Measurements from ENCODE around the gene KLF1.
"Not testable (repeated sequence)": the region's sequence is repeated elsewhere in the genome, so short reads cannot be mapped to it uniquely, and the experiment has no call there.

The KLF1 gene

DNA sequence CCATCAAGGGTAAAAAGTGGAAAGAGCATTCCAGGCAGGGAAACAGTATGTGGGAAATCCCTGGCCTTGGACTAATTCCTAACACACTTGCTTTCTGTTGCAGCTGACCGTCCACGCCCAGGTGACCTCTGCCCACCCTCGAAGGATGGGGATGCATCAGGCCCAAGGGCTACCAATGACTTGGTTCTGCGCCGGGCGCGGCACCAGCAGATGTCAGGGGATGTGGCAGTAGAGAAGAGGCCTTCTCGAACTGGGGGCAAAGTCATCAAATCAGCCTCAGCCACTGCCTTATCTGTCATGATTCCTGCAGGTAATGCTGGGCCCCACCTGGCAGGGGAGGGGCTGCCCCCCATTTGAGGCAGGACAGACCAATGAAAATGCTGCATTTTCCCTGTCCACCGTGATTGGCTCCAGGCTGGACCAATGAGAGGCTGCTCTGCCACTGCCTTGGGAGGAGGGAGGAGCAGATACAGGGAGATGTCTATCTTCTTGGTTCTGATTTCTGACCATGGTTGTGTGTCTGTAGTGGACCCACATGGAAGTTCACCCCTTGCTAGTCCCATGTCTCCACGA, 18.4 kb downstream of the KLF1 start:
- DNase-seq (ENCODE audit: extremely low read depth in 1 of 2, low read depth in 1 of 2) = no peak

DNA sequence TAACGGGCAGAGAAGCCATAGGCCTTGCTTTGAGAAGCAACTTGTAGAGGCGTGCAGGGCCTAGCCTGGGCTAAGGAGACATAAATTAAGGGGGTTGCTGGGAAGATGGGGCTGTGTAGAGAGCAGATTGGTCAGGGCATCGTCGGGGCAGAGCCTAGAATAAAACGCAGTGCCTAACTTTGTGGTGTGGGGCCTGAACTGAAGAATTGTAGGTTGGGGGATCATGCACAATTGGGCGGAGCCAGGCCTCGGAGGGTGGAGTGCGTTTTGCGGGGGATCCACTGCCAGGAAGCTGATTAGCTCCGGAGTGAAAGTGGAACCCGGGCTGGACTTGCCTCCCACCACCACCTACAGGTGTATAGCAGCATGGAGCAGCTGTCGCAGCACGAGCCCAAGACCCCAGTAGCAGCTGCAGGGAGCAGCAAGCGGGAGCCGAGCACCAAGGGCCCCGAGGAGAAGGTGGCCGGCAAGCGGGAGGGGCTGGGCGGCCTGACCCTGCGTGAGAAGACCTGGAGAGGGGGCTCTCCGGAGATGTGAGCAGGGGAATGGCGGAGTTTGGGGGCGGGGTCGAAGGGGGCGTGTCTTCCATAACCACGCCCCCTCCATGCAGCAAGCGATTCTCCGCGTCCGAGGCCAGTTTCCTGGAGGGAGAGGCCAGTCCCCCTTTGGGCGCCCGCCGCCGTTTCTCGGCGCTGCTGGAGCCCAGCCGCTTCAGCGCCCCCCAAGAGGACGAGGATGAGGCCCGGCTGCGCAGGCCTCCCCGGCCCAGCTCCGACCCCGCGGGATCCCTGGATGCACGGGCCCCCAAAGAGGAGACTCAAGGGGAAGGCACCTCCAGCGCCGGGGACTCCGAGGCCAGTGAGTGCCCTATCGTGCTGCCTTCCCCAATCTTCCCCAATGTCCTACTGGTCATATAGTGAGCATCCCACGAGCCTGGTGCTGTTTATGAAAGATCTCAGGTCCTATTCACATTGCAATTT, 19.6 kb downstream of the KLF1 start:
- peak in 1 of 2 donors; percentile 60 for DNase-seq (ENCODE audit: extremely low read depth in 1 of 2, low read depth in 1 of 2)

DNA sequence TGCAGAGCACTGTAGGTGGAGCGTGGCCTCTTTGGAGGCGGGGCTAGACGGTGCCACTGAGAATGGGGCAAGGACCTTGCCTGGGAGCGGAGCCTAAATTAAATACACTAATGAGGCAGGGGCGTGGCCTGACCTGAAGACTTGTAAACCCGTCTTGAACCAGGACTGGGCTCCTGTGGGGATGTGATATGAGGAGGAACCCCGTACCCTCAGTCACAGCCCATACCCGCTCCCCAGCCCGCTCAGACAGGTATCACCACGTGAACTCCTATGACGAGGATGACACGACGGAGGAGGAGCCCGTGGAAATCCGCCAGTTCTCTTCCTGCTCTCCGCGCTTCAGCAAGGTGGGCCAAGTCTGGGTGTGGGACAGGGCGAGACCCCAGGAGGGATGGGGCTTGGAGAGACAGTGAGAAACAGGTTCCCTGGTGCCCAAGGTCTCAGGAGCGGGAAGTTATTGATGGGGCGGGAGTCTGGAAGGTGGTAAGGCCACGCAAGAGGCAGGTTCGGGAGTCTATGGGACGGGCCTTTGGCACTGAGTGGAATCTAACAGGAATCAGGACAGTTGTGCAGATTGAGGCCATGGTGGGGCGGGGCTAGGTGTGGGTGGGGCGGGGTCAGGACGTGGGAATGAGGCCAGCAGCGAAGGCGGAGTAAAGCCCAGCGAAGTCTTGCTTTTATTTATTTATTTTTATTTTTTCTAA, 20.4 kb downstream of the KLF1 start:
- DNase-seq (ENCODE audit: extremely low read depth in 1 of 2, low read depth in 1 of 2) = no peak

DNA sequence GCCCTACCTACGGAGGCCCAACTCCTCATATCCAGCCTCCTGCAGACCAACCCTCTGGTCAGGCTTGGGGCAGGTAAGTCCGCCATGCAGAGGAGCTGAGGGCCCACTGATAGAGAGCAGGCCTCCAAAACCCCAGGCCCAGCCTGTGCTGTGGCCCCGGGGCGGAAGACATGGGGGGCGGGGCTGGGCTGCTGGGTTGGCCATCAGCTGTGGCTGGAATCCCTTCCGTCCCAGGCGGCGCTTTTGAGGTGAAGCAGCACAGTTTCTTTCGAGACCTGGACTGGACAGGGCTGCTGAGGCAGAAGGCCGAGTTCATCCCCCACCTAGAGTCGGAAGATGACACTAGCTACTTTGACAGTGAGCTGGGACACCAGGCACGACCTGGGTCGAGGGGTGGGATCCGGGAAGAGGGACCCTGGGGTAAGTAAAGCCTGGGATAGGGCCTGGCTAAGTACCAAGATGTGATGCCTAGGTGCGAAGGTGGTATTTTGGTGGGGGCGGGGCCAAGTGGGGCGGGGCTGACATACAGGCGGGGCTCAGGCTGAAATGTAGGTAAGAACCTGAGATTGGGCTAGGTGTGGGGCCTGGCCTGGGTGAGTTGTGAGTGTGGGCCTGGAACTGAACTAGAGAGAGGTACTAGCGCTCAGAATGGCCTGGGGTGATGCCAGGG, 21.1 kb downstream of the KLF1 start:
- DNase-seq (ENCODE audit: extremely low read depth in 1 of 2, low read depth in 1 of 2) = no peak

DNA sequence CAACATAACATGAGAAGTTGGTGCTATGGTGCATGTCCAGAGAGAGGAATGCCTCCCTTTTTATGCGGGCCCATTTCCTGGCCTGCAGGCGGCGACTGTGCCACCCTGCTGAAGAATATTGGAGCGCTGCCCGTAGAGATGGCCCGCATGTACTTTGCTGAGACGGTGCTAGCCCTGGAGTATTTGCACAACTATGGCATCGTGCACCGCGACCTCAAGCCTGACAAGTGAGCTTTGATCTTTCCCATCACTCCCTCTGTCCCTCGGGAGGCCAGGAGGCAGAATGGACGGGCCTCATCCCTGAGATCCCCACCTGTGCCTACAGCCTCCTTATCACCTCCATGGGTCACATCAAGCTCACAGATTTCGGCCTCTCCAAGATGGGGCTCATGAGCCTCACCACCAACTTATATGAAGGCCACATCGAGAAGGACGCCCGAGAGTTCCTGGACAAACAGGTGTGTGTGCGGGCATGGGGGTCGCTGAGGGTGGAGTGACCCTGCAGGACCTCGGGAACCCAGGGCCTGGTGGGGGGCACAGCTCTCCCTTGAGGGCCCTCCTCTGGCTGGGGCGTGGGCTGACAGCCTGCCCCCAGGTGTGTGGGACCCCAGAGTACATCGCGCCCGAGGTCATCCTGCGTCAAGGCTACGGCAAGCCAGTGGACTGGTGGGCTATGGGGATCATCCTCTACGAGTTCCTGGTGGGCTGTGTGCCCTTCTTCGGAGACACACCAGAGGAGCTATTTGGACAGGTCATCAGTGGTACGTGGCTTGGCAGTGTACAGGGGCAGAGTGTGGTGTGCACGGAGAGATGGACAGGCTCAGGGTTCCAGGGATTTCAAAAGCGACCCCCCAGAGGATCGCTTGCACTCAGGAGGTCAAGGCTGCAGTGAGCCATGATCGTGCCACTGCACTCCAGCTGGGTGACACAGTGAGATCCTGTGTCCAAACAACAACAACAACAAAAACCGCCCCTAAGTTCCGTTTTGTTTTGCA, 22.0 kb downstream of the KLF1 start:
- DNase-seq (ENCODE audit: extremely low read depth in 1 of 2, low read depth in 1 of 2) = no peak

DNA sequence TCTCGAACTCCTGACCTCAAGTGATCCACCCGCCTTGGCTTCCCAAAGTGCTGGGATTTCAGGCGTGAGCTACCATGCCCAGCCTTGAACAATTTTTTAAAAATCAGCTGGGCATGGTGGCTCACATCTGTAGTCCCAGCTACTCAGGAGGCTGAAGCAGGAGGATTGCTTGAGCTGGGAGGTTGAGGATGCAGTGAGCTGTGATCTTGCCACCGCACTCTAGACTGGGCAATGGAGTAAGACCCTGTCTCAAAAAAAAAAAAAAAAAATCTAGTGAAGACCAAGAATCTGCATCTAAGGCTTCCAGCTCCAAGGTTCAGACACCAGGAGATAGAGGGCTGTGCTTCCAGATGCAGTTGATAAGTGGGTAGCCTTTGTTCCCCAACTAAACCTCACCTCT, 22.9 kb downstream of the KLF1 start:
- no peak for DNase-seq (ENCODE audit: extremely low read depth in 1 of 2, low read depth in 1 of 2)

DNA sequence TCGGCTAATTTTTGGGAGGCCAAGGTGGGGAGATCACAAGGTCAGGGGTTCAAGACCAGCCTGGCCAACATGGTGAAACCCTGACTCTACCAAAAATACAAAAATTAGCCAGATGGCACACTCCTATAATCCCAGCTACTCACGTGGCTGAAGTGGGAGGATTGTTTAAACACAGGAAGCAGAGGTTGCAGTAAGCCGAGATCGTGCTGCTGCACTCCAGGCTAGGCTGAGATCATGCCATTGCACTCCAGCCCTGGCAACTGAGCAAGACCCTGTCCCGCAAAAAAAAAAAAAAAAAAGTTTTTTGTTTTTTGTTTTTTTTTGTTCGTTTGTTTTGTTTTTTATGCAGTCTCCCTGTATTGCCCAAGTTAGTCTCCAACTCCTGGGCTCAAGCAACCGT, 27.5 kb downstream of the KLF1 start:
- DNase-seq (ENCODE audit: extremely low read depth in 1 of 2, low read depth in 1 of 2) = no peak

DNA sequence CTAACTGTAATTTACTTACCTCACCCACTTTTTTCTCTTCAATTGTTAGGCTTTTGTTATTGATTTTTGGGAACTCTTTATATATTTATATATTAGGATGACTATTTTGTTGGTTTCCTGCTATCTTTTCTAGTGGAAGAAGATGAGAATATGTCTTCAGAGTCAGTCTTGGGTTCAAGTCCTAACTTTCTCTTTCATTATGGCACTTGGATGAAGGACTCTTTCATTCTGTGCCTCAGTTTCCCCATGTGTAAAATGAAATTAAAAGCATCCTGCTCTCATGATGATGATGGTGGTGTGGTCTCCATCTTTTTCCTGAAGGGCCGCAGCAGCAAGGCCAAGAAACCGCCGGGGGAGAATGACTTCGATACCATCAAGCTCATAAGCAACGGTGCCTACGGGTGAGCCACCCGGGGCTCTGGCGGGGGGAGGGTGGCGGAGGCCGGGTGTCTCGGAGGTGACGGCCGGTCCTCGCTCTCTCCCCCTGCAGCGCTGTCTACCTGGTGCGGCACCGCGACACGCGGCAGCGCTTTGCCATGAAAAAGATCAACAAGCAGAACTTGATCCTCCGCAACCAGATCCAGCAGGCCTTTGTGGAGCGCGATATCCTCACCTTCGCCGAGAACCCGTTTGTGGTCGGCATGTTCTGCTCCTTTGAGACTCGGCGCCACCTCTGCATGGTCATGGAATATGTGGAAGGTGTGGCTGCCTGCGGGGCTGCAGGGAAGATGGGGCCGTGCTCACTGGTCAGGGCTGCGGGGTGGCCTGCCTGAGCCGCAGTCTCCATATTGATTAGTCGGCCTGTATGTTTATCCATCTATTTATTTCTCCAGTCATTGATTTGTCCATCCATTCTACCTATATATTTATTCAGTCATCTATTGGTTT, 28.7 kb downstream of the KLF1 start:
- DNase-seq (ENCODE audit: extremely low read depth in 1 of 2, low read depth in 1 of 2) = no peak

DNA sequence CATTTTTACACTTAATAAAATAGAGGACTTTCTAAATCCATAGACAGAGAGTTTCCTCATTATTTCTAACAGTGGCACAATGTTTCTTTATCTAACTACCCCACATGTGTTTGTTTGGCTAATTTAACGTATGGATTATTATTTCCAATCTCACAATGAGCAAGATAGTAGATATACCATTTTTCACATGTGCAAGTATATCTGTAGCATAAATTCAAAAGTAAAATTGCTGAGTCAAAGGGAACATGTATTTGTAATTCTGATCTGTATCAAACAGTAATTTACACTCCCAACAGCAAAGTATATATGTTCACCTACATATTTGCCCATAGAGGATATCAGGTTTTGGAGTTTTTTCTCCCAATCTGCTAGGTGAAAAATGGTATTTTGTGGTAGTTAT, 30.3 kb downstream of the KLF1 start:
- DNase-seq (ENCODE audit: extremely low read depth in 1 of 2, low read depth in 1 of 2) = no peak

DNA sequence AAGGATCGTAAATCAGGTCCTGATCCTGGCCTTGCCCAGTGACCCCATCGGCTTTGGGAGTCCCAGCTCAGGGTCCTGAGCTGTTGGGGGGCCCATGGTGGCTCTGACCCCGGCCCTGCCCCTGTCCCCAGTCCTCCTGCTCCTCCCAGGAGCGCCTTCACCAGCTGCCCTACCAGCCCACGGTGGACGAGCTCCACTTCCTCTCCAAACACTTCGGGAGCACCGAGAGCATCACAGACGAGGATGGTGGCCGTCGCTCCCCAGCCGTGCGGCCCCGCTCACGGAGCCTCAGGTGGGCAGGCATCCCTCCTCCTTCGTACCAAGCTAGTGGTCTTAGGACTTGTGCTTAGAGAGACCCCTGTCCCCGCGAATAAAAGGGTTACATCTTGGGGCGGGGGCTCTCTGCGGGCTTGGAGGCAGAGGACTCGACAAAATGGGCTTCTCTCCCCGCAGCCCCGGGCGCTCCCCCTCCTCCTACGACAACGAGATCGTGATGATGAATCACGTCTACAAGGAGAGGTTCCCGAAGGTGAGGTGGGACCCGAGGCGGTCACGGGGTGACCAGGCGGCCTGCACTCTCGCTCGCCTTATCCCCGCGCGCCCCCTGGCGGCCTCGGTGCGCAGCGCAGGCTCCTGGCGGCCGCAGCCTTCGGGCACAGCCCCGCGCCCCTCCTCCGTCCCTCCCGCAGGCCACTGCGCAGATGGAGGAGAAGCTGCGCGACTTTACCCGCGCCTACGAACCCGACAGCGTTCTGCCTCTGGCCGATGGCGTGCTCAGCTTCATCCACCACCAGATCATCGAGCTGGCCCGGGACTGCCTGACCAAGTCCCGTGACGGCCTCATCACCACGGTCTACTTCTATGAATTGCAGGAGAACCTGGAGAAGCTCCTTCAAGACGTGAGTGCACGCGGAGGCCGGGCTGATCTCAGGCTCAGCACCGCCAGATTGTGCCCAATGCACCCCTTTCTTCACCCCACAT, 39.6 kb downstream of the KLF1 start:
- peak; percentile 53 to 77 for DNase-seq (ENCODE audit: extremely low read depth in 1 of 2, low read depth in 1 of 2)

DNA sequence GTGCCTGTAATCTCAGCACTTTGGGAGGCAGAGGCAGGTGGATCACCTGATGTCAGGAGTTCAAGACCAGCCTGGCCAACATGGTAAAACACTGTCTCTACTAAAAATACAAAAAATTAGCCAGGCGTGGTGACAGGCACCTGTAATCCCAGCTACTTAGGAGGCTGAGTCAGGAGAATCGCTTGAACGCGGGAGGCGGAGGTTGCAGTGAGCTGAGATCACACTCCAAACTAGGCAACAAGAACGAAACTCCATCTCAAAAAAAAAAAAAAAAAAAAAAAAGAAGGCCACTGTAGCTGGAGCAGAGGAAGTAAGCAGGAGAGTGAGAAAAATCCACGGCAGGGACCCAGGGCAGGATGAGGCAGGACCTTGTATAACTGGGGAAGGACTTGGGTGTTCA, 40.4 kb downstream of the KLF1 start:
- not testable (repeated sequence) for DNase-seq (ENCODE audit: extremely low read depth in 1 of 2, low read depth in 1 of 2)

DNA sequence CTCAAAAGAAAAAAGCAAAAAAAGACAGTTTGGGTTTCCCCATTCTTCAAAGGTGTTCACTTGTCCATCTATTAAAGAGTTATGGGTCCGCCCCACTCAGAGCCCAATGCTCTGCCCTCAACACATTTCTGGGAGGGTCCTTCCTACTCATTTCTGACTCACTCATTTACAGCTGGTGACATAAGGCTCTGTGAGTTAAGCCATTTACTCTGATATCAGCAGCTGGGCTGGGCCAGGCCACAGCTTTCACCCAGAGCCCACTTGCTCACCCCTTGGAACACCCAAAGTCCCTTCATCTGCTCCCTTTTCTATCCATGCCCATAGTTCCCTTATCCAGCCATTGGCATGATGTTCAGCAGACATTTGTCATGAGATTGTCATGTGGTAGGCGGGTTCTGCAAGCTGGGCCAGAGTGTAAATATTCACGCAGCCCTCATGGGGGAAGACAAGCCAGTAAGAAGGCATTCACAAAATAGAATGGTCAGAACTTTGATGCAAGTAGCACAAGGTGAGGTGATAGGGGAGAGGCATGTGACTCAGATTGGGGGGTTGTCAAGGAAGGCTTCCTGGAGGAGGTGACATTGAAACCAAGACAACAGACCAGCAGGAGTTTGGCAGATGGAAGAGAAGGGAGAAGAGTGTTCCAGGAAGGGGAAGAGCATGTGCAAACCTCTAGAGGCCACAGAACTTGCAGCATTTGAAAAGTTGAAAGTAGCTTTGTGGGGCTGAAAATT, 42.8 kb downstream of the KLF1 start:
- DNase-seq (ENCODE audit: extremely low read depth in 1 of 2, low read depth in 1 of 2) = no peak

DNA sequence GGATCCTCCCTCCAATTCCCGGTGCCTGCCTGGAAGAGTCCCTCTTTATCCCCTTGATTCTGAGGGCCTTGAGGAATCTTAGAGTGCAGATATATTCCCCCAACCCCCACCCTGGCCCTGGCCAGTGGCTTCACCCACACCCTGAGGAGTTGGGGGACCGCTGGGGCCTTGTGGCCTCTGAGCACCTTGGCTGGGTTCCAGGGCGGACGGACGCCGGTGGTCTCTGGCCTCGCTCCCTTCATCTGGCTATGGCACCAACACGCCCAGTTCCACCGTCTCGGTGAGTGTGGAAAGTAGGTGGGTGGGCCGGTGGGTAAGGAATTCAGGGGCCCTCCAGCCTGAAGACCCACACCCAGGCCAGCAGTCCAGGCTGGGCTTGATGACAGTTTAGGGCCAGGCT, 43.7 kb downstream of the KLF1 start:
- no peak for DNase-seq (ENCODE audit: extremely low read depth in 1 of 2, low read depth in 1 of 2)

DNA sequence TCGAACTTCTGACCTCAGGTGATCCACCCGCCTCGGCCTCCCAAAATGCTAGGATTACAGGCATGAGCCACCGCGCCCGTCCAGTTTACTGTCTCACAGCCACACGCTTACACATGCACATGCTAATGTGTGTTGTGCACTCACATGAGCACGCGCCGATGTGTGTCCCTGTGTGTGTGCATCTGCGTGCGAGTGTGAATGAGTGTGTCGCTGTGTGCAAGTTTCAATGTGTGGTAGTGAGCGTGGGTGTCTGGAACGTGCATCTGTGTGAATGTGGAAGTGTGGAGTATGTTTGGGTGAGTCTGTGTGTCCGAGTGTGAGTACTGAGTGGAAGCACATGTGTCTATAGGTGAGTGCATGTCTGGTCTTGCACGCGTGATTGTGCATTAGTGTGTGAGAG, 44.5 kb downstream of the KLF1 start:
- DNase-seq (ENCODE audit: extremely low read depth in 1 of 2, low read depth in 1 of 2) = no peak

DNA sequence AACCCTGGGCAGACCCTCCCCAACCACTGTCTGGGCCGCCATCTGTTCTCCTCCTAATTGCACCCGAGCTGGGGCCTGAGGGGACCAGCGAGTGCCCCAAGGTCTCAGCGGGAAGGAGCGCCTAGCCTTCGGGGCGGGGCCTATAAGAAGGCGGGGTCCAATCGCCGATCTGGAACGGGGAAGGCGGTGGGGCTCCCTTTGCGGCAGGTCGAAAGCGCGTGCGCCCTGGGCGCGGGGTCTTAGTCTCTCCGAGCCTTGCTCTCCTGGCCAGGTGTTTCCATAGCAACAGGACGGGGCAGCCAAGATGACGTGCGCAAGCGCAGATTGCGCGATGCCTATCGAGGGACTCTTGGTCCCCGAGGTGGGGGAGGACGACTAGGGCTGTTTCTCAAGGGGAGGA, 45.9 kb downstream of the KLF1 start:
- no peak for DNase-seq (ENCODE audit: extremely low read depth in 1 of 2, low read depth in 1 of 2)

DNA sequence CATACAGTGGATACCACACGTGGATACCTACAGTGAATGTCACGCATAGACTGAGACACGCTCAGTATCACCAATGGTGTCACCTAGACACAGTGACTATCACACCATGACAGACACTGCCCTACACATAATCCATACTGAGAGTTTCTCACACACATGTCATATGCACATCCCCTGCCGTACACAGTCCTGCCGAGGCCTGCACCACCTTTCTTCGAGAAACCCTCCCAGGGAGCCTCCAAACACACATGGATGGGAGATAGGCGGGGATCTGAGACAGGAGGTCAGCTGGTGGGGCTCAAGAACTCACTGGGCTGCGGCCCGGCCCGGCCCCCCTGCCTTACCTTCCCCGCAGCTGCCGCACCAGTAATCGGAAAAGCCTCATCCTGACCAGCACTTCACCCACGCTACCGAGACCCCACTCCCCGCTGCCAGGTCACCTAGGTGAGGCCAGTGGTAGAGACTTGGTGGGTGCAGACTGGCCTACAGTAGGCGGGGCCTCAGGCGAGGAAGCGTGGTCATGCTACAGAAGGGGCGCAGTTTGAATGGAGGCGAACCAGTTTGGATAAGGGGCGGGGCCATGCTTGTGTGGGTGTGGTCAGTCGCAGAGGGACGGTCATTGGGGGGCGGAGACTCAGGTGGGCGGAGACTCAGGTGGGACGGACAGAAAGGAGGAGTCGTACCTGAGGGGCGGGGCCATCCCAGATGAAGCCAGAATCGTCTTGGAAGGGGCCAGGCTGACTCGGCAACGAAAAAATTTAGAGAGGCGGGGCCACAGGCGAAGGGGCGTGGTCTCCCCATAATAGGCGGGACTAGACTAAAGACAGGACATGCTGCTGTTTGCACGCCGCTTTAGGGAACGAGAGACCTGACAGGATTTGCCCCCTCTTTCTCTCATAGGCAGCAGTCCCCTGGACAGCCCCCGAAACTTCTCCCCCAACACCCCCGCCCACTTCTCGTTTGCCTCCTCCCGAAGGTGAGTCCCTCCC, 46.6 kb downstream of the KLF1 start:
- no peak for DNase-seq (ENCODE audit: extremely low read depth in 1 of 2, low read depth in 1 of 2)

Measured in activated CD8-positive, alpha-beta memory T cell treated with anti-CD3 and anti-CD28 coated beads for 1 hour (primary cell).